Osteoblast (primary cell): ENCODE measurements around the gene ZNF780B. TPM values are rescaled to one million over a fixed set of nuclear protein-coding genes. Genes with fewer than 3 reads are reported as not detected.
"Not testable (repeated sequence)": the region's sequence is repeated elsewhere in the genome, so short reads cannot be mapped to it uniquely, and the experiment has no call there.

Experiments used
- DNase-seq: peaks from one replicate; pipeline ENCODE4 v3.0.0; 2011; ENCODE audit warnings: low spot score, mixed read lengths; ENCODE audit not compliant: insufficient read length; ENCODE audit errors: missing footprints
- H2AFZ ChIP-seq: 2 replicates; pipeline ENCODE4 v1.6.0; 2011; ENCODE audit warnings: mild to moderate bottlenecking, low read length
- H3K27ac ChIP-seq: 2 replicates; pipeline ENCODE4 v1.5.1; 2011; ENCODE audit warnings: mild to moderate bottlenecking, low read depth, low read length, moderate library complexity
- H3K27me3 ChIP-seq: 2 replicates; pipeline ENCODE4 v1.6.0; 2012; ENCODE audit warnings: mild to moderate bottlenecking, control low read depth, inconsistent platforms, low read length, moderate library complexity; ENCODE audit not compliant: insufficient read depth
- H3K36me3 ChIP-seq: 2 replicates; pipeline ENCODE4 v1.5.1; 2011; ENCODE audit warnings: mild to moderate bottlenecking, low read length, control low read depth, moderate library complexity; ENCODE audit not compliant: insufficient read depth
- H3K4me1 ChIP-seq: 2 replicates; pipeline ENCODE4 v1.5.1; 2011; ENCODE audit warnings: mild to moderate bottlenecking, low read length, control low read depth, moderate library complexity; ENCODE audit not compliant: insufficient read depth
- H3K4me2 ChIP-seq: 2 replicates; pipeline ENCODE4 v1.6.0; 2011; ENCODE audit warnings: mild to moderate bottlenecking, low read length; ENCODE audit not compliant: insufficient read depth
- H3K4me3 ChIP-seq: fragments of 200-600 bp; sonication (generic); 3 replicates; pipeline ENCODE4 v1.5.1; 2012; ENCODE audit warnings: mild to moderate bottlenecking, low read length, inconsistent platforms; ENCODE audit not compliant: insufficient read depth
- H3K79me2 ChIP-seq: 2 replicates; pipeline ENCODE4 v1.6.0; 2012; ENCODE audit warnings: mild to moderate bottlenecking, low read length, control low read depth, inconsistent platforms; ENCODE audit not compliant: insufficient read depth
- H3K9me3 ChIP-seq: 2 replicates; pipeline ENCODE4 v1.5.1; 2011; ENCODE audit warnings: low read depth, low read length, control low read depth
- H4K20me1 ChIP-seq: 2 replicates; pipeline ENCODE4 v1.6.0; 2012; ENCODE audit warnings: mild to moderate bottlenecking, low read length, control low read depth; ENCODE audit not compliant: insufficient read depth
- total RNA-seq: library from RNA; depleted of rRNA; stranded (reverse); fragments of >200 nt; gene quantifications from 2 replicates; pipeline ENCODE4 v1.2.3, GENCODE V29; 2012
- TF ChIP-seq, protein P1 (sequence below): IDR thresholded peaks from 2 replicates; pipeline ENCODE4 v1.5.1; 2011; ENCODE audit warnings: mild to moderate bottlenecking, low read depth, low read length, moderate library complexity; ENCODE audit errors: extremely low read depth

Gene ZNF780B
- total RNA-seq, 1 donor, result 14.5 TPM

DNA sequence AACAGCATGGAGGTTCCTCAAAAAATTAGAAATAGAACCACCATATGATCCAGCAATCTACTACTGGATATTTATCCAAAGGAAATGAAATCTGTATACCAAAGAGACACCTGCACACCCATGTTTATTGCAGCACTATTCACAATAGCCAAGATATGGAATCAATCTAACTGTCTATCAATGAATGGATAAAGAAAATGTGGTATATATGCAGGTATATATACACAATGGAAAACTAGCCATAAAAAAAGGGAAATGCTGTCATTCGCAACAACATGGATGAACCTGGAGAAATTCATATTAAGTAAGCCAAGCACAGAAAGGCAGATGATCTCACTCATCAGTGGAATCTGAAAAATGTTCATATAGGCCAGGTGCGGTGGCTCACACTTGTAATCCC lies 2.5 kb downstream of the ZNF780B start:
- peaks cover 53% of the 10 kb centered on the region for H3K79me2 ChIP-seq
- DNase-seq, result no peak
- H3K4me2 ChIP-seq, result no peak overlapping the region
- no peaks in the 10 kb centered on the region for H4K20me1 ChIP-seq
- H3K36me3 ChIP-seq, result peaks cover 2% of the 10 kb centered on the region
- H3K4me3 ChIP-seq, result no peak overlapping the region
- no peaks in the 10 kb centered on the region for H3K9me3 ChIP-seq
- TF ChIP-seq, protein P1, sequence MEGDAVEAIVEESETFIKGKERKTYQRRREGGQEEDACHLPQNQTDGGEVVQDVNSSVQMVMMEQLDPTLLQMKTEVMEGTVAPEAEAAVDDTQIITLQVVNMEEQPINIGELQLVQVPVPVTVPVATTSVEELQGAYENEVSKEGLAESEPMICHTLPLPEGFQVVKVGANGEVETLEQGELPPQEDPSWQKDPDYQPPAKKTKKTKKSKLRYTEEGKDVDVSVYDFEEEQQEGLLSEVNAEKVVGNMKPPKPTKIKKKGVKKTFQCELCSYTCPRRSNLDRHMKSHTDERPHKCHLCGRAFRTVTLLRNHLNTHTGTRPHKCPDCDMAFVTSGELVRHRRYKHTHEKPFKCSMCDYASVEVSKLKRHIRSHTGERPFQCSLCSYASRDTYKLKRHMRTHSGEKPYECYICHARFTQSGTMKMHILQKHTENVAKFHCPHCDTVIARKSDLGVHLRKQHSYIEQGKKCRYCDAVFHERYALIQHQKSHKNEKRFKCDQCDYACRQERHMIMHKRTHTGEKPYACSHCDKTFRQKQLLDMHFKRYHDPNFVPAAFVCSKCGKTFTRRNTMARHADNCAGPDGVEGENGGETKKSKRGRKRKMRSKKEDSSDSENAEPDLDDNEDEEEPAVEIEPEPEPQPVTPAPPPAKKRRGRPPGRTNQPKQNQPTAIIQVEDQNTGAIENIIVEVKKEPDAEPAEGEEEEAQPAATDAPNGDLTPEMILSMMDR, result no peak
- no peak overlapping the region for H2AFZ ChIP-seq
- H3K4me1 ChIP-seq, result peaks cover 12% of the 10 kb centered on the region
- no peaks in the 10 kb centered on the region for H3K27me3 ChIP-seq
- H3K27ac ChIP-seq, result no peak overlapping the region

DNA sequence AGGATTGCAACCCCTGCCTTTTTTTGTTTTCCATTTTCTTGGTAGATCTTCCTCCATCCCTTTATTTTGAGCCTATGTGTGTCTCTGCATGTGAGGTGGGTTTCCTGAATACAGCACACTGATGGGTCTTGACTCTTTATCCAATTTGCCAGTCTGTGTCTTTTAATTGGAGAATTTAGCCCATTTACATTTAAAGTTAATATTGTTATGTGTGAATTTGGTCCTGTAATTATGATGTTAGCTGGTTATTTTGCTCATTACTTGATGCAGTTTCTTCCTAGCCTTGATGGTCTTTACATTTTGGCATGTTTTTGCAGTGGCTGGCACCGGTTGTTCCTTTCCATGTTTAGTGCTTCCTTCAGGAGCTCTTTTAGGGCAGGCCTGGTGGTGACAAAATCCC lies 14.3 kb downstream of the ZNF780B start:
- not testable (repeated sequence) for H3K4me2 ChIP-seq, H3K27me3 ChIP-seq, DNase-seq, H3K79me2 ChIP-seq, H3K27ac ChIP-seq, H3K4me3 ChIP-seq, H4K20me1 ChIP-seq, H3K9me3 ChIP-seq, H3K4me1 ChIP-seq, H2AFZ ChIP-seq
- H3K36me3 ChIP-seq, result peaks cover 17% of the 10 kb centered on the region

DNA sequence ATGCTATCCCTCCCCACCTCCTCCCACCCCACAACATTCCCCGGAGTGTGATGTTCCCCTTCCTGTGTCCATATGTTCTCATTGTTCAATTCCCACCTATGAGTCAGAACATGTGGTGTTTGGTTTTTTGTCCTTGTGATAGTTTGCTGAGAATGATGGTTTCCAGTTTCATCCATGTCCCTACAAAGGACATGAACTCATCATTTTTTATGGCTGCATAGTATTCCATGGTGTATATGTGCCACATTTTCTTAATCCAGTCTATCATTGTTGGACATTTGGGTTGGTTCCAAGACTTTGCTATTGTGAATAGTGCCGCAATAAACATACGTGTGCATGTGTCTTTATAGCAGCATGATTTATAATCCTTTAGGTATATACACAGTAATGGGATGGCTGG lies 18.0 kb downstream of the ZNF780B start:
- not testable (repeated sequence) for DNase-seq, H3K27me3 ChIP-seq, H4K20me1 ChIP-seq, H3K36me3 ChIP-seq, H3K4me2 ChIP-seq, H3K4me1 ChIP-seq, H3K79me2 ChIP-seq, H3K27ac ChIP-seq, H2AFZ ChIP-seq, H3K4me3 ChIP-seq
- H3K9me3 ChIP-seq, result peaks cover 37% of the 10 kb centered on the region

GRCh38 chr19:40035996-40036395 lies 20.0 kb downstream of the ZNF780B start:
- H2AFZ ChIP-seq, result no peak overlapping the region
- no peaks in the 10 kb centered on the region for H3K27me3 ChIP-seq
- no peak overlapping the region for H3K4me2 ChIP-seq
- TF ChIP-seq, protein P1, result no peak
- peaks cover 43% of the 10 kb centered on the region for H3K9me3 ChIP-seq
- H3K27ac ChIP-seq, result no peak overlapping the region
- H3K79me2 ChIP-seq, result no peaks in the 10 kb centered on the region
- no peaks in the 10 kb centered on the region for H3K4me1 ChIP-seq
- H4K20me1 ChIP-seq, result no peaks in the 10 kb centered on the region
- H3K4me3 ChIP-seq, result no peak overlapping the region
- no peak for DNase-seq
- no peaks in the 10 kb centered on the region for H3K36me3 ChIP-seq

- no peak for DNase-seq
- H3K9me3 ChIP-seq, result peaks cover 48% of the 10 kb centered on the region
- TF ChIP-seq, protein P1, result no peak
Measured at GRCh38 chr19:40033989-40034560, 22.0 kb downstream of the ZNF780B start.

More at GRCh38 chr19:40033989-40034560, 22.0 kb downstream of the ZNF780B start:
- Histone ChIP-seq H3K4me2 (no peak overlapping the region), H3K4me1 (no peaks in the 10 kb centered on the region), H3K36me3 (no peaks in the 10 kb centered on the region), H3K27ac (no peak overlapping the region), H3K4me3 (no peak overlapping the region), H3K79me2 (no peaks in the 10 kb centered on the region), H3K27me3 (no peaks in the 10 kb centered on the region), H4K20me1 (no peaks in the 10 kb centered on the region), H2AFZ (no peak overlapping the region)
